HL-60 (cell line): ENCODE results near the gene CHTOP.

Experiments used
- DNase-seq, 2 experiments: peaks; one replicate each; pipeline ENCODE4 v3.0.0-alpha.2; 2010 to 2020; ENCODE audit warnings: low read depth in 1 of 2, low spot score in 1 of 2
- H3K27ac ChIP-seq: fragments of 250-450 bp; sonication (Bioruptor Pico); replicated peaks from 2 replicates; pipeline ENCODE4 v1.5.1; 2020; ENCODE audit warnings: mild to moderate bottlenecking, moderate library complexity
- H3K27me3 ChIP-seq: fragments of 250-450 bp; sonication (Bioruptor Pico); 2 replicates; pipeline ENCODE4 v1.5.1; 2021; ENCODE audit warnings: mild to moderate bottlenecking, moderate library complexity; ENCODE audit not compliant: insufficient read depth, poor library complexity, severe bottlenecking
- H3K4me3 ChIP-seq: replicated peaks from 2 replicates; pipeline ENCODE4 v1.5.1; 2011; ENCODE audit warnings: mild to moderate bottlenecking, control low read depth, low read length; ENCODE audit not compliant: insufficient read depth
- GABPA ChIP-seq: IDR thresholded peaks from 2 replicates; pipeline ENCODE4 v1.6.1; 2012; ENCODE audit warnings: low read depth
- POLR2AphosphoS5 ChIP-seq: IDR thresholded peaks from 2 replicates; pipeline ENCODE4 v1.6.1; 2012; ENCODE audit warnings: low read depth
- REST ChIP-seq: IDR thresholded peaks from 2 replicates; pipeline ENCODE4 v1.6.1; 2012; ENCODE audit warnings: low read depth; ENCODE audit not compliant: insufficient replicate concordance
- SPI1 ChIP-seq: IDR thresholded peaks from 2 replicates; pipeline ENCODE4 v1.6.1; 2012; ENCODE audit warnings: low read depth, mild to moderate bottlenecking, borderline replicate concordance
- TF ChIP-seq, protein P1 (sequence below): IDR thresholded peaks from one replicate; pipeline ENCODE4 v1.5.1; 2011; ENCODE audit warnings: low read length, control low read depth, inconsistent platforms; ENCODE audit not compliant: insufficient read depth

CHTOP gene

GRCh38 chr1:153602749-153603148 lies 31.1 kb upstream of the CHTOP start:
- DNase-seq, result no peak
- no peaks in the 10 kb centered on the region for H3K27me3 ChIP-seq
- TF ChIP-seq SPI1, result no peak
- TF ChIP-seq REST, result no peak
- no peak for TF ChIP-seq GABPA
- TF ChIP-seq, protein P1, sequence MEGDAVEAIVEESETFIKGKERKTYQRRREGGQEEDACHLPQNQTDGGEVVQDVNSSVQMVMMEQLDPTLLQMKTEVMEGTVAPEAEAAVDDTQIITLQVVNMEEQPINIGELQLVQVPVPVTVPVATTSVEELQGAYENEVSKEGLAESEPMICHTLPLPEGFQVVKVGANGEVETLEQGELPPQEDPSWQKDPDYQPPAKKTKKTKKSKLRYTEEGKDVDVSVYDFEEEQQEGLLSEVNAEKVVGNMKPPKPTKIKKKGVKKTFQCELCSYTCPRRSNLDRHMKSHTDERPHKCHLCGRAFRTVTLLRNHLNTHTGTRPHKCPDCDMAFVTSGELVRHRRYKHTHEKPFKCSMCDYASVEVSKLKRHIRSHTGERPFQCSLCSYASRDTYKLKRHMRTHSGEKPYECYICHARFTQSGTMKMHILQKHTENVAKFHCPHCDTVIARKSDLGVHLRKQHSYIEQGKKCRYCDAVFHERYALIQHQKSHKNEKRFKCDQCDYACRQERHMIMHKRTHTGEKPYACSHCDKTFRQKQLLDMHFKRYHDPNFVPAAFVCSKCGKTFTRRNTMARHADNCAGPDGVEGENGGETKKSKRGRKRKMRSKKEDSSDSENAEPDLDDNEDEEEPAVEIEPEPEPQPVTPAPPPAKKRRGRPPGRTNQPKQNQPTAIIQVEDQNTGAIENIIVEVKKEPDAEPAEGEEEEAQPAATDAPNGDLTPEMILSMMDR, result no peak
- no peak for TF ChIP-seq POLR2AphosphoS5
- no peak overlapping the region for H3K27ac ChIP-seq
- H3K4me3 ChIP-seq, result no peak overlapping the region

DNA sequence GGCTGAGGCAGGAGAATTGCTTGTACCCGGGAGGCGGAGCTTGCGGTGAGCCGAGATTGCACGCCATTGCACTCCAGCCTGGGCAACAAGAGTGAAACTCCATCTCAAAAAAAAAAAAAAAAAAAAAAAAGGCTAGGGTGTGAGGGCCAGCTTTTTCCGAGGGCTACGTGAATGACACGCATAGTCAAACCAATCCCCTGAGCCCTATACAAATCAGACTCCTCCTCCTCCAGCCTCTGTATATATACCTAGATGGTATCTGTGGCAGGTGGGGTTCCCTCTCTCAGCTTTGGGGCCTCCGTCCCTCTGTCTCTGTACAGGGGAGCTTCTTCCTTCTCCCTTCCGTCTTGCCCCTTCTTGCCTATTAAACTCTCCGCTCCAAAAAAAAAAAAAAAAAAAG lies 27.7 kb upstream of the CHTOP start:
- Histone ChIP-seq H3K27ac (no peak overlapping the region), H3K27me3 (no peaks in the 10 kb centered on the region), H3K4me3 (no peak overlapping the region)
- no peak for DNase-seq
- TF ChIP-seq REST (no peak), SPI1 (no peak), GABPA (no peak), POLR2AphosphoS5 (no peak)
- TF ChIP-seq, protein P1, result no peak

DNA sequence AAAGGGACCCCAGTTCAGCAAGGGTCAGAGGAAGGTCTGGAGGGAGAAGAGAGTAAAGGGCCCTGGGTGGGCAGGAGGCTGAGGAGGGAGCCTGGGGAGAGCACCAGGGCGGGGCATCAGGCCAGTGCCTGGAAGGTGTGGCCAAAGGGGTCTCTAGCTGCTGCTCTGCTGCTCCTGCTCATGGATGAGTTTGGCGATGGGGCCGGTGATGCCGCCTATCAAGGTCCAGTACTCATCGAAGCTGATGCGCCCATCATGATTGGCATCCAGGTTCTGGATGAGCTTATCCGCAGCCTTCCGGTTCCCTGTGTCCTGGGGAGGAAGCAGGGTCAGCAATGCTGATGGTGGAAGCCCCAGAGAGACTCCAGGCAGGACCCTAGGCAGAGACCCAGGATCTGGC lies 26.5 kb upstream of the CHTOP start:
- H3K27me3 ChIP-seq, result no peaks in the 10 kb centered on the region
- no peak for DNase-seq
- no peak overlapping the region for H3K27ac ChIP-seq
- H3K4me3 ChIP-seq, result no peak overlapping the region
- TF ChIP-seq POLR2AphosphoS5, result no peak
- TF ChIP-seq GABPA, result no peak
- no peak for TF ChIP-seq SPI1
- no peak for TF ChIP-seq REST
- TF ChIP-seq, protein P1, result no peak
